Nephron (organoid): ENCODE results near the gene CAB39.
A peak's percentile ranks its signal among the peaks of the same experiment; 100 is the strongest.

ENCODE experiments used
- H3K27ac Mint-ChIP-seq, 3 experiments: 2 replicates each; pipeline ENCODE4 v1.8.0; 2020; ENCODE audit warnings: mixed read lengths in 3 of 3, mild to moderate bottlenecking in 2 of 3, moderate library complexity in 1 of 3
- H3K27me3 Mint-ChIP-seq: 2 replicates; pipeline ENCODE4 v1.8.0; 2021; ENCODE audit warnings: low read depth, mild to moderate bottlenecking, moderate library complexity, mixed read lengths
- H3K36me3 Mint-ChIP-seq: 2 replicates; pipeline ENCODE4 v1.8.0; 2020; ENCODE audit warnings: low read depth, mixed read lengths
- H3K4me1 Mint-ChIP-seq: 2 replicates; pipeline ENCODE4 v1.8.0; 2020; ENCODE audit warnings: mixed read lengths
- H3K4me3 Mint-ChIP-seq, 3 experiments: 2 replicates each; pipeline ENCODE4 v1.8.0; 2020; ENCODE audit warnings: mild to moderate bottlenecking in 3 of 3, mixed read lengths in 3 of 3, moderate library complexity in 2 of 3
- H3K9me3 Mint-ChIP-seq: 2 replicates; pipeline ENCODE4 v1.8.0; 2020; ENCODE audit warnings: mixed read lengths
- TF ChIP-seq, protein P1 (sequence below), 3 experiments: fragments of 200-600 bp; sonication (generic); IDR thresholded peaks; one replicate each; pipeline ENCODE4 v1.5.0; 2021; ENCODE audit warnings: antibody characterized with exemption in 3 of 3; ENCODE audit not compliant: unreplicated experiment in 3 of 3

Gene CAB39

DNA sequence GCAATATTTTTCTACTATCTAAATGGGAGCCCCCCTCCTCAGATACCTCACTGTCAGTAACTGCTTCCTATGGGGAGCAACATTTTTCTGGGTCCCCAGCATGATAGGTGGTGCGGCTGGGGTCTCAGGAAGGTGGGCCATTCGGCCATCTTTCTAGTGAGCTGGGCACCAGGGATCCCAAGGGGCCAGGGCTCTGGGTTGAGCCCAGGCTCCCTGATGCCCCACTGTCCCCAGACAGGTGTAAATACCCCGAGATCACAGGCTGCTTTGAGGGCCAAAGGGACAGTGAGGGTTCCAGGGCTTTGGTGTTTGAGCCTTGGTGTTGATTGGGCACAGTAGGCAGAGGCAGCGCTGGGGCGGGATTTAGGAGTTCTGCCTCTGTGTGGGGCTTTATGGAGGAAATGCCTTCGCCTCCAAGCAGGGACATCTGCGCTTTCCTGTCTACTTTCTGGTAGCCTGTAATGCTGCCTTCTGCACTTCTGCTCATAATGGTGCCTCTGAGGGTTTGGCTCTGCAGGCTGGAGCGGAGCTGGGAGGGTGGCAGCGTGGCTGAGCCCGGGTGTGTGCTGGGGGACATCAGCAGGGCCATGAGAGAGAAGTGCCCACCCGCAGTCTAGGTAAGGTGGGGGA, 157.4 kb downstream of the CAB39 start:
- Mint-ChIP-seq H3K4me1 (peaks cover 58% of the 10 kb centered on the region), H3K9me3 (no peaks in the 10 kb centered on the region), H3K27ac (peak overlapping the region; percentile 95 to 100 (median 100)), H3K4me3 (peak overlapping the region; percentile 87 to 90 (median 88)), H3K27me3 (peaks cover 4% of the 10 kb centered on the region), H3K36me3 (peaks cover 14% of the 10 kb centered on the region)
- TF ChIP-seq, protein P1, sequence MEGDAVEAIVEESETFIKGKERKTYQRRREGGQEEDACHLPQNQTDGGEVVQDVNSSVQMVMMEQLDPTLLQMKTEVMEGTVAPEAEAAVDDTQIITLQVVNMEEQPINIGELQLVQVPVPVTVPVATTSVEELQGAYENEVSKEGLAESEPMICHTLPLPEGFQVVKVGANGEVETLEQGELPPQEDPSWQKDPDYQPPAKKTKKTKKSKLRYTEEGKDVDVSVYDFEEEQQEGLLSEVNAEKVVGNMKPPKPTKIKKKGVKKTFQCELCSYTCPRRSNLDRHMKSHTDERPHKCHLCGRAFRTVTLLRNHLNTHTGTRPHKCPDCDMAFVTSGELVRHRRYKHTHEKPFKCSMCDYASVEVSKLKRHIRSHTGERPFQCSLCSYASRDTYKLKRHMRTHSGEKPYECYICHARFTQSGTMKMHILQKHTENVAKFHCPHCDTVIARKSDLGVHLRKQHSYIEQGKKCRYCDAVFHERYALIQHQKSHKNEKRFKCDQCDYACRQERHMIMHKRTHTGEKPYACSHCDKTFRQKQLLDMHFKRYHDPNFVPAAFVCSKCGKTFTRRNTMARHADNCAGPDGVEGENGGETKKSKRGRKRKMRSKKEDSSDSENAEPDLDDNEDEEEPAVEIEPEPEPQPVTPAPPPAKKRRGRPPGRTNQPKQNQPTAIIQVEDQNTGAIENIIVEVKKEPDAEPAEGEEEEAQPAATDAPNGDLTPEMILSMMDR (IDR thresholded peaks at IDR 0.05; ENCODE audit: unreplicated experiment in 3 of 3), result no peak
